ENCODE measurements around the gene ORMDL3. TPM values are rescaled to one million over a fixed set of nuclear protein-coding genes. Genes with fewer than 3 reads are reported as not detected.
"Not testable (repeated sequence)": the region's sequence is repeated elsewhere in the genome, so short reads cannot be mapped to it uniquely, and the experiment has no call there.

The ORMDL3 gene
- total RNA-seq, 1 experiment from 2014 or later, result 14.7 TPM

- no TSS peak for BruUV-seq (replicated peaks)
- Mint-ChIP-seq H3K36me3 (ENCODE audit: insufficient read depth, unreplicated experiment) (no peaks in the 10 kb centered on the region), H3K27me3 (ENCODE audit: insufficient read depth, unreplicated experiment) (peaks cover 22% of the 10 kb centered on the region), H3K9me3 (ENCODE audit: unreplicated experiment) (no peaks in the 10 kb centered on the region), H3K4me1 (ENCODE audit: insufficient read depth, unreplicated experiment) (no peaks in the 10 kb centered on the region), H3K4me3 (ENCODE audit: unreplicated experiment) (no peak overlapping the region), H3K27ac (ENCODE audit: low read depth, unreplicated experiment) (no peak overlapping the region)
- DNase-seq (ENCODE audit: unreplicated experiment), result no peak
- ChIA-PET POLR2A (no interaction called here), CTCF (interaction anchor here (0.6 kb wide), 1 partner anchor 66 kb away, joined by 3 read pairs; no protein-coding TSS in a partner anchor)
- intact Hi-C loops (cut with micrococcal nuclease), result no loop called here
- no peak for TF ChIP-seq CTCF (IDR thresholded peaks at IDR 0.05; ENCODE audit: unreplicated experiment)
Observed at GRCh38 chr17:39949028-39949427, 21.6 kb upstream of the ORMDL3 start.

- H3K4me1 Mint-ChIP-seq (ENCODE audit: insufficient read depth, unreplicated experiment); H3K4me3 Mint-ChIP-seq (ENCODE audit: unreplicated experiment); H3K9me3 Mint-ChIP-seq (ENCODE audit: unreplicated experiment); POLR2A ChIA-PET; intact Hi-C loops (cut with micrococcal nuclease); DNase-seq (ENCODE audit: unreplicated experiment); BruUV-seq (replicated peaks); H3K36me3 Mint-ChIP-seq (ENCODE audit: insufficient read depth, unreplicated experiment); H3K27ac Mint-ChIP-seq (ENCODE audit: low read depth, unreplicated experiment): not testable (repeated sequence)
- peaks cover 22% of the 10 kb centered on the region for H3K27me3 Mint-ChIP-seq (ENCODE audit: insufficient read depth, unreplicated experiment)
- CTCF ChIA-PET, result interaction anchor here (0.6 kb wide), 1 partner anchor 66 kb away, joined by 3 read pairs; no protein-coding TSS in a partner anchor
Observed at GRCh38 chr17:39948489-39948828, 21.1 kb upstream of the ORMDL3 start.

GRCh38 chr17:39946551-39947330, 19.3 kb upstream of the ORMDL3 start:
- intact Hi-C loops (cut with micrococcal nuclease), result no loop called here
- CTCF ChIA-PET, result no interaction called here
- H3K36me3 Mint-ChIP-seq (ENCODE audit: insufficient read depth, unreplicated experiment), result no peaks in the 10 kb centered on the region
- H3K27me3 Mint-ChIP-seq (ENCODE audit: insufficient read depth, unreplicated experiment), result peaks cover 30% of the 10 kb centered on the region
- H3K9me3 Mint-ChIP-seq (ENCODE audit: unreplicated experiment), result no peaks in the 10 kb centered on the region
- POLR2A ChIA-PET, result interaction anchor here (1.4 kb wide), 1 partner anchor 9 kb away, joined by 5 read pairs; no protein-coding TSS in a partner anchor
- TF ChIP-seq CTCF (IDR thresholded peaks at IDR 0.05; ENCODE audit: unreplicated experiment), result no peak
- no peak for DNase-seq (ENCODE audit: unreplicated experiment)
- H3K4me1 Mint-ChIP-seq (ENCODE audit: insufficient read depth, unreplicated experiment), result no peaks in the 10 kb centered on the region
- H3K4me3 Mint-ChIP-seq (ENCODE audit: unreplicated experiment), result no peak overlapping the region
- no TSS peak for BruUV-seq (replicated peaks)
- H3K27ac Mint-ChIP-seq (ENCODE audit: low read depth, unreplicated experiment), result no peak overlapping the region

- POLR2A ChIA-PET, result no interaction called here
- peaks cover 7% of the 10 kb centered on the region for H3K36me3 Mint-ChIP-seq (ENCODE audit: insufficient read depth, unreplicated experiment)
- CTCF ChIA-PET, result no interaction called here
- no peaks in the 10 kb centered on the region for H3K4me1 Mint-ChIP-seq (ENCODE audit: insufficient read depth, unreplicated experiment)
- intact Hi-C loops (cut with micrococcal nuclease), result no loop called here
- no peak overlapping the region for H3K27ac Mint-ChIP-seq (ENCODE audit: low read depth, unreplicated experiment)
- BruUV-seq (replicated peaks), result no TSS peak
- no peak for TF ChIP-seq CTCF (IDR thresholded peaks at IDR 0.05; ENCODE audit: unreplicated experiment)
- H3K4me3 Mint-ChIP-seq (ENCODE audit: unreplicated experiment), result no peak overlapping the region
- no peaks in the 10 kb centered on the region for H3K9me3 Mint-ChIP-seq (ENCODE audit: unreplicated experiment)
- no peak for DNase-seq (ENCODE audit: unreplicated experiment)
- H3K27me3 Mint-ChIP-seq (ENCODE audit: insufficient read depth, unreplicated experiment), result peaks cover 23% of the 10 kb centered on the region
Observed at GRCh38 chr17:39944393-39944711, 17.0 kb upstream of the ORMDL3 start.
